ENCODE measurements around the gene TNFRSF21. TPM values are rescaled to one million over a fixed set of nuclear protein-coding genes. Genes with fewer than 3 reads are reported as not detected.

The TNFRSF21 gene
- total and polyA plus RNA-seq, 8 donors, result 14.8 to 55.8 (median 18.1) TPM

DNA sequence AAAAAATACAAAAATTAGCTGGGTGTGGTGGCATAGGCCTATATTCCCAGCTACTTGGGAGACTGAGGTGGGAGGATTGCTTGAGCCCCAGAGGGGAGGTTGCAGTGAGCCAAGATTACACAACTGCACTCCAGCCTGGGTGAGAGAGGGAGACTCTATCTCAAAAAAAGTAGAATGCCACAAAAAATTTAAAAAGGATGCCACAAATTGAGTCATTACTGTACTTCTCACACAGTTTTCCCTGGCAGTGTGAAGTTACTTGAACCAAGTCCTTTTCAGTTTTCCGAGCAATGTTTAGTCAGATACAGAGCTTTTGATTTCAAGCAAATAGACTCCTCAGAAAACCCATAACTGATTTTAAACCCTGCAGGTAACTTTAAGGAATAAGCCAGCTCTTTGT is 53.3 kb downstream of the TNFRSF21 start:
- intact Hi-C loops (cut with DNase I), result no loop called here
- no peak for ATAC-seq
- Histone ChIP-seq H3K9me3 (no peaks in the 10 kb centered on the region), H3K36me3 (peaks cover 0 to 4% of the 10 kb centered on the region in 2 donors), H3K27me3 (no peaks in the 10 kb centered on the region), H3K4me3 (no peak overlapping the region), H3K4me1 (no peaks in the 10 kb centered on the region), H3K27ac (no peak overlapping the region)
- DNase-seq, result no peak
- TF ChIP-seq, protein P1, sequence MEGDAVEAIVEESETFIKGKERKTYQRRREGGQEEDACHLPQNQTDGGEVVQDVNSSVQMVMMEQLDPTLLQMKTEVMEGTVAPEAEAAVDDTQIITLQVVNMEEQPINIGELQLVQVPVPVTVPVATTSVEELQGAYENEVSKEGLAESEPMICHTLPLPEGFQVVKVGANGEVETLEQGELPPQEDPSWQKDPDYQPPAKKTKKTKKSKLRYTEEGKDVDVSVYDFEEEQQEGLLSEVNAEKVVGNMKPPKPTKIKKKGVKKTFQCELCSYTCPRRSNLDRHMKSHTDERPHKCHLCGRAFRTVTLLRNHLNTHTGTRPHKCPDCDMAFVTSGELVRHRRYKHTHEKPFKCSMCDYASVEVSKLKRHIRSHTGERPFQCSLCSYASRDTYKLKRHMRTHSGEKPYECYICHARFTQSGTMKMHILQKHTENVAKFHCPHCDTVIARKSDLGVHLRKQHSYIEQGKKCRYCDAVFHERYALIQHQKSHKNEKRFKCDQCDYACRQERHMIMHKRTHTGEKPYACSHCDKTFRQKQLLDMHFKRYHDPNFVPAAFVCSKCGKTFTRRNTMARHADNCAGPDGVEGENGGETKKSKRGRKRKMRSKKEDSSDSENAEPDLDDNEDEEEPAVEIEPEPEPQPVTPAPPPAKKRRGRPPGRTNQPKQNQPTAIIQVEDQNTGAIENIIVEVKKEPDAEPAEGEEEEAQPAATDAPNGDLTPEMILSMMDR (IDR thresholded peaks at IDR 0.05), result no peak

DNA sequence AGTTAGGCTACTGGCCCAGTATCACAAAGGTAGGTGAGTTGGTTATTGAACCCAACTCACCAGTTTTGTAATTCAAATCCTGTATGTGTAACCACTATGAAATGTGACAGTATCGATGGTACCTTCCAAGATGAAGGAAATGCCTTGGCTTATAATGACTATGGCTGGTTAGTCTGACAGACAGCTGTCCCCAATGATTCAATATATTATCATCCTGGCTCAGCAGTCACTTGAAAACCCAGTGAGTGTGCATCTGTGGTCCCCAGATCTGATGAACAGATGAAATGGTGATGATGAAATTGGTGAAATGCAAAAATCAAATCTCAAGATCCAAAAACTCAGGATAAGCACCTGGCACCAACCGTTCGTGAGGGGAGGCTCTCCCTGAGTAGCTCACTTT is 54.8 kb downstream of the TNFRSF21 start:
- TF ChIP-seq, protein P1 (IDR thresholded peaks at IDR 0.05), result no peak
- no peak overlapping the region for H3K27ac ChIP-seq
- no peak overlapping the region for H3K4me3 ChIP-seq
- H3K9me3 ChIP-seq, result no peaks in the 10 kb centered on the region
- intact Hi-C loops (cut with DNase I), result no loop called here
- DNase-seq (no peak), ATAC-seq (no peak)
- H3K27me3 ChIP-seq, result no peaks in the 10 kb centered on the region
- H3K36me3 ChIP-seq, result peaks cover 0 to 4% of the 10 kb centered on the region in 2 donors
- H3K4me1 ChIP-seq, result no peaks in the 10 kb centered on the region

DNA sequence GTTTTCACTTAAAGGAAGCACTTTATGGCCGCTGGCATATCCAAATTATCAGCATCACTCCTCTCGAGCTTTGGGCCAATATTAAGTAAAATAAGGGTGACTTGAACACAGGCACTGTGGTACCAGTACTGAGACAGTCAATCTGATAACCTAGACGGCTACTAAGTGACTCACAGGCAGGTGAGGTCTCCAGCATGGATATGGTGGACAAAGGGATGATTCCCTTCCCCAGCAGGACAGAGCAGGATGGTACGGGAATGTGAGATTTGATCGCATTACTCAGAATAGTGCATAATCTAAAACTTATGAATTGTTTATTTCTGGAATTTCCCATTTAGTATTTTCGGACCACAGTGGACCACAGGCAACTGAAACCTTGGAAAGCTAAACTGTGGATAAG is 55.7 kb downstream of the TNFRSF21 start:
- H3K4me1 ChIP-seq, result no peaks in the 10 kb centered on the region
- no peaks in the 10 kb centered on the region for H3K27me3 ChIP-seq
- H3K27ac ChIP-seq, result no peak overlapping the region
- no peak overlapping the region for H3K4me3 ChIP-seq
- no peaks in the 10 kb centered on the region for H3K9me3 ChIP-seq
- DNase-seq, result no peak
- TF ChIP-seq, protein P1 (IDR thresholded peaks at IDR 0.05), result no peak
- no peak for ATAC-seq
- intact Hi-C loops (cut with DNase I), result no loop called here
- peaks cover 0 to 4% of the 10 kb centered on the region in 2 donors for H3K36me3 ChIP-seq

DNA sequence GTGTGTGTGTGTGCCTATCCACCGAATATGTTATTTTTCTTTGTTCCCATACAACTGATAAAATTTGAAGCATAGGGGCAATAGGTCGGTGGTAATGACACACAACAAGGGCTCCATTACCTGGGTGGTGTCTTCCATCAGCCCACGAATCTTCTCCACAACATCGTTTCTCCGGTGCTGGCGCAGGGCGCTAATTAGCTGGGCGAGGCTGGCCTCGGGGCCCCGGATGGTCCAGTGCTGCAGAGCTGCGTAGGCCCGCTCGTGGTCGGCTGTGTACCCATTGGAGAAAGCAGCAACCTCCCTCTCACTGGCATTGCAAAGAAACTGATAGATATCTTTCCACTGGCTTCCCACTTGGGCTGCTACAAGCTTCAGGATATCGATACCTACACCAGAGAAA is 56.6 kb downstream of the TNFRSF21 start:
- ATAC-seq, result no peak
- TF ChIP-seq, protein P1 (IDR thresholded peaks at IDR 0.05), result no peak
- H3K4me3 ChIP-seq, result no peak overlapping the region
- no peaks in the 10 kb centered on the region for H3K4me1 ChIP-seq
- no peaks in the 10 kb centered on the region for H3K27me3 ChIP-seq
- intact Hi-C loops (cut with DNase I), result no loop called here
- peak in 1 of 4 donors; percentile 71 for DNase-seq
- no peak overlapping the region for H3K27ac ChIP-seq
- peaks cover 0 to 4% of the 10 kb centered on the region in 2 donors for H3K36me3 ChIP-seq
- H3K9me3 ChIP-seq, result no peaks in the 10 kb centered on the region

DNA sequence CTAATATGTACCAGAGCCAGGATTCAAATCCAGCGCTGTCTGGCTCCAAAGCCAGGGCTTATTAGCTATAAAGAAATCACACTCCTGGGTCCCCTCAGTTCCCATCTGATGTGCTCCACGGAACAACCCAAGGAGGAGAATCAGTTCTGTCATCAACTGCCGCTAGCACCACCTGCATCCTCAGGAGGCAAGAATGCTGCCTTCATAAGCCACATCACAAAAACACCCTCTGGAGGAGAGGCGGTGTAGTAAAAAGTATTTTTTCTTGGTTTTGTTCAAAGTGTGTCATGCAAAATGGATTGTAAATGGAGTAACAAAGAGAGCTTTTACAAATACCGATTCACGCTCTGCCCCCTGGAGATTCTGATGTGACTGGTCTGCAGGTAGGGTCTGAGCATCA is 57.1 kb downstream of the TNFRSF21 start:
- H3K27ac ChIP-seq, result no peak overlapping the region
- intact Hi-C loops (cut with DNase I), result no loop called here
- ATAC-seq (no peak), DNase-seq (no peak)
- H3K4me1 ChIP-seq, result peaks cover 0 to 4% of the 10 kb centered on the region in 2 donors
- TF ChIP-seq, protein P1 (IDR thresholded peaks at IDR 0.05), result no peak
- peaks cover 0 to 4% of the 10 kb centered on the region in 2 donors for H3K36me3 ChIP-seq
- no peak overlapping the region for H3K4me3 ChIP-seq
- no peaks in the 10 kb centered on the region for H3K27me3 ChIP-seq
- H3K9me3 ChIP-seq, result no peaks in the 10 kb centered on the region

Data from left lung (tissue), 10 donors.